CD4-positive, alpha-beta T cell treated with Interferon alpha-2 for 1 hour (primary cell): ENCODE measurements around the gene HYDIN.

Source experiments
- DNase-seq, 2 donors: peaks; one replicate each; pipeline ENCODE4 v3.0.0-alpha.2; 2020 to 2022

HYDIN gene

GRCh38 chr16:70758786-70759185 lies 471.7 kb downstream of the HYDIN start:
- DNase-seq: no peak
